Lower lobe of right lung (tissue), 2 donors: ENCODE measurements around the gene PLPPR3. TPM values are rescaled to one million over a fixed set of nuclear protein-coding genes. Genes with fewer than 3 reads are reported as not detected.

Source experiments
- ATAC-seq, 2 donors: fragments of 200-7000 bp; cut with Tn5 transposase; one replicate each; pipeline ENCODE4 v1.9.1; 2020 to 2022; ENCODE audit warnings: mild to moderate bottlenecking in 2 of 2, moderate library complexity in 2 of 2
- DNase-seq: peaks from one replicate; pipeline ENCODE4 v3.0.0-alpha.2; 2020
- H3K27ac ChIP-seq: fragments of 200-600 bp; one replicate; pipeline ENCODE4 v1.8.0; 2022
- H3K27me3 ChIP-seq: fragments of 200-600 bp; one replicate; pipeline ENCODE4 v1.8.0; 2022; ENCODE audit warnings: low read depth
- H3K36me3 ChIP-seq: fragments of 200-600 bp; one replicate; pipeline ENCODE4 v1.8.0; 2022; ENCODE audit warnings: mild to moderate bottlenecking
- H3K4me1 ChIP-seq: fragments of 200-600 bp; one replicate; pipeline ENCODE4 v1.8.0; 2022
- H3K4me3 ChIP-seq: fragments of 200-600 bp; one replicate; pipeline ENCODE4 v1.8.0; 2022; ENCODE audit warnings: mild to moderate bottlenecking
- H3K9me3 ChIP-seq: fragments of 200-600 bp; one replicate; pipeline ENCODE4 v1.8.0; 2022
- intact Hi-C: fragments of 100-400 bp; cut with DNase I; formaldehyde crosslinking; loops from one replicate; pipeline ENCODE4 v1.11.0; 2022
- total RNA-seq: library from RNA; stranded (reverse); fragmentation: NEBNext Ultra II Directional; extraction: Animal tissue kit (Norgen Biotek cat#: 25700); gene quantifications from one replicate; pipeline ENCODE4 v1.2.1, GENCODE V29; 2021
- TF ChIP-seq, protein P1 (sequence below): fragments of 200-600 bp; IDR thresholded peaks from one replicate; pipeline ENCODE4 v1.8.0; 2022; ENCODE audit warnings: antibody characterized with exemption, mild to moderate bottlenecking
- donor health status: DM: no; HTN: yes; CAD: no; lungs with severe emphysema.

PLPPR3 gene
- total RNA-seq, 1 donor from 2014 or later = 2.1 TPM

DNA sequence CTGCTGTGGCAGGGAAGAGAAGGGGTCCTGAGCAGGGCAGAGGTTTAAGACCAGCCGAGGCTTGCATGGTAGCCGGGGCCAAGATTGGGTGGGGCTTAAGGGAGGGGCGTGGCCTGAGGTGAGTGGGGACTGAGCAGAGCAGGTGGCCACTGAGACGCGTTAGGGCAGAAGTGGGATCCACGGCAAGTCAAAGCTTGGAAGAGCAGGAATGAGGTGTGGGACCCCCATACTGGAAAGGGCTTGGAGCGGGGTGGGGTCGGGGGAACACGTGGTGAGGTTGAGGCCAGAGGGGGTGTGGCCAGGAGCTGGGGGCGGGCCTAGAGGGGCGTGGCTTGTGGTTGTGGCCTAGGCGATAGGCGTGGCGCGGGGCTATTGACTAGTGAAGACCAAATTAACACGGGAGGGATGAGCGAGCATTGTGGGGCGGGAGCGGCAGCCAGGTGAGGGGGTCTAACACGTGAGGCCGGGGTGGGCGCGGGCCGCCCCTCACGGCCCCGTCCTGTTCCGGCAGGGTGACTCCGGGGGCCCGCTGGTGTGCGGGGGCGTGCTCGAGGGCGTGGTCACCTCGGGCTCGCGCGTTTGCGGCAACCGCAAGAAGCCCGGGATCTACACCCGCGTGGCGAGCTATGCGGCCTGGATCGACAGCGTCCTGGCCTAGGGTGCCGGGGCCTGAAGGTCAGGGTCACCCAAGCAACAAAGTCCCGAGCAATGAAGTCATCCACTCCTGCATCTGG is 41.0 kb upstream of the PLPPR3 start:
- TF ChIP-seq, protein P1, sequence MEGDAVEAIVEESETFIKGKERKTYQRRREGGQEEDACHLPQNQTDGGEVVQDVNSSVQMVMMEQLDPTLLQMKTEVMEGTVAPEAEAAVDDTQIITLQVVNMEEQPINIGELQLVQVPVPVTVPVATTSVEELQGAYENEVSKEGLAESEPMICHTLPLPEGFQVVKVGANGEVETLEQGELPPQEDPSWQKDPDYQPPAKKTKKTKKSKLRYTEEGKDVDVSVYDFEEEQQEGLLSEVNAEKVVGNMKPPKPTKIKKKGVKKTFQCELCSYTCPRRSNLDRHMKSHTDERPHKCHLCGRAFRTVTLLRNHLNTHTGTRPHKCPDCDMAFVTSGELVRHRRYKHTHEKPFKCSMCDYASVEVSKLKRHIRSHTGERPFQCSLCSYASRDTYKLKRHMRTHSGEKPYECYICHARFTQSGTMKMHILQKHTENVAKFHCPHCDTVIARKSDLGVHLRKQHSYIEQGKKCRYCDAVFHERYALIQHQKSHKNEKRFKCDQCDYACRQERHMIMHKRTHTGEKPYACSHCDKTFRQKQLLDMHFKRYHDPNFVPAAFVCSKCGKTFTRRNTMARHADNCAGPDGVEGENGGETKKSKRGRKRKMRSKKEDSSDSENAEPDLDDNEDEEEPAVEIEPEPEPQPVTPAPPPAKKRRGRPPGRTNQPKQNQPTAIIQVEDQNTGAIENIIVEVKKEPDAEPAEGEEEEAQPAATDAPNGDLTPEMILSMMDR = no peak
- H3K36me3 ChIP-seq = peaks cover 4% of the 10 kb centered on the region
- peaks cover 22% of the 10 kb centered on the region for H3K4me1 ChIP-seq
- peaks cover 9% of the 10 kb centered on the region for H3K27me3 ChIP-seq
- DNase-seq (peak; percentile 86), ATAC-seq (peak; percentile 50 to 56)
- no peaks in the 10 kb centered on the region for H3K9me3 ChIP-seq
- intact Hi-C loops = no loop called here
- peak overlapping the region; percentile 34 for H3K4me3 ChIP-seq
- H3K27ac ChIP-seq = no peak overlapping the region

DNA sequence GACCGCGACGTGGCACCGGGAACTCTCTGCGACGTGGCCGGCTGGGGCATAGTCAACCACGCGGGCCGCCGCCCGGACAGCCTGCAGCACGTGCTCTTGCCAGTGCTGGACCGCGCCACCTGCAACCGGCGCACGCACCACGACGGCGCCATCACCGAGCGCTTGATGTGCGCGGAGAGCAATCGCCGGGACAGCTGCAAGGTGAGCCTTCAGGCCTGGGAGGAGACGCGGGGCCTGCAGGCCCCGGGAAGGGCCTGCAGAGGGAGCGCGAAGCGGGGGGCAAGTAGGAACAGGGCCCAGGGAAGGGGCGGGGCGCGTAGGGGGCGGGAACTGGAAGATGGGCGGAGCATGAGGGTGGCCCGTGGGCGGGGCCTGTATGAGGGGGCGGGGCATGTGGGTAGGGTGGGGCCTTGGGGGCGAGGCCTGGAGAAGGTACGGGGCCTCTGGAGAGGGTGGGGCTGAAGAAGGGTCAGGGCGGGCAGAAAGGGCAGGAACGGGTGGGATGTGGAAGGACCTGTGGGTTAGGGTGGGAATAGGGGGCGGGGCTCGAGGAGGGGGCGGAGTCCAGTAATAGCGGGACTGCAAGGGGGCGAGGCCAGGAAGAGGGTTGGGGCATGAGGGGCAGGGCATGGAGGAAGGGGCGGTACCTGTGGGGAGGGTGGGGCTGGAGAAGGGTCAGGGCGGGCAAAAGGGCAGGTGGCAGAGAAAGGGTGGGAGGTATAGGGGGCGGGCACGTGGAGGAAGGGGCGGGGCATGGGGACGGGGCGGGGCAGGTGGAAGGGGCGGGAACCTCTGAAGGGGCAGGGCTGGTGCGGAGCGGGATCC is 40.2 kb upstream of the PLPPR3 start:
- H3K27me3 ChIP-seq = peaks cover 9% of the 10 kb centered on the region
- TF ChIP-seq, protein P1 = no peak
- intact Hi-C loops = no loop called here
- H3K36me3 ChIP-seq = no peaks in the 10 kb centered on the region
- H3K9me3 ChIP-seq = no peaks in the 10 kb centered on the region
- DNase-seq = peak; percentile 78
- peaks cover 22% of the 10 kb centered on the region for H3K4me1 ChIP-seq
- H3K4me3 ChIP-seq = peak overlapping the region; percentile 21
- ATAC-seq = peak; percentile 63 to 66
- no peak overlapping the region for H3K27ac ChIP-seq

DNA sequence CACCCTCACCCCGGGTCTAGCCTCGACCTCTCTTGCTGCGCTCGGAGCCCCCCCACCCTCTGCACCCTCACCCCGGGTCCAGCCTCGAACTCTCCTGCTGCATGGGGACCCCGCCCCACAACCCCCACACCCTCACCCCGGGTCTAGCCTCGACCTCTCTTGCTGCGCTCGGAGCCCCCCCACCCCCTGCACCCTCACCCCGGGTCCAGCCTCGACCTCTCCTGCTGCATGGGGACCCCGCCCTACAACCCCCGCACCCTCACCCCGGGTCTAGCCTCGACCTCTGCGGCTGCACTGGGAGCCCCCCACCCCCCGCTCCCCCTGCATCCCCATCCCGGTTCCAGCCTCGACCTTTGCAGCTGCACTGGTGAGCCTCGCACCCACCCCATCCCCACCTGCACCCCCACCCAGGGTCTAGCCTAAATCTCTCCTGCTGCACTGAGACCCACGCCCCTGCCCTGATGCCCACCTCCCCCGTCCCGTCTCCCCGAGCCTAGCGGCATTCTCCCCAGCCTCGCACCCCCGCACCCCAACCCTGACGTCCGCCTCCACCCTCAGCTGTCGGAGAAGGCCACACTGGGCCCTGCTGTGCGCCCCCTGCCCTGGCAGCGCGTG is 39.5 kb upstream of the PLPPR3 start:
- peak overlapping the region; percentile 61 for H3K4me3 ChIP-seq
- TF ChIP-seq, protein P1 = no peak
- H3K4me1 ChIP-seq = peaks cover 22% of the 10 kb centered on the region
- H3K27me3 ChIP-seq = peaks cover 9% of the 10 kb centered on the region
- H3K9me3 ChIP-seq = no peaks in the 10 kb centered on the region
- no peaks in the 10 kb centered on the region for H3K36me3 ChIP-seq
- no peak for DNase-seq
- intact Hi-C loops = no loop called here
- ATAC-seq = no peak
- H3K27ac ChIP-seq = no peak overlapping the region

DNA sequence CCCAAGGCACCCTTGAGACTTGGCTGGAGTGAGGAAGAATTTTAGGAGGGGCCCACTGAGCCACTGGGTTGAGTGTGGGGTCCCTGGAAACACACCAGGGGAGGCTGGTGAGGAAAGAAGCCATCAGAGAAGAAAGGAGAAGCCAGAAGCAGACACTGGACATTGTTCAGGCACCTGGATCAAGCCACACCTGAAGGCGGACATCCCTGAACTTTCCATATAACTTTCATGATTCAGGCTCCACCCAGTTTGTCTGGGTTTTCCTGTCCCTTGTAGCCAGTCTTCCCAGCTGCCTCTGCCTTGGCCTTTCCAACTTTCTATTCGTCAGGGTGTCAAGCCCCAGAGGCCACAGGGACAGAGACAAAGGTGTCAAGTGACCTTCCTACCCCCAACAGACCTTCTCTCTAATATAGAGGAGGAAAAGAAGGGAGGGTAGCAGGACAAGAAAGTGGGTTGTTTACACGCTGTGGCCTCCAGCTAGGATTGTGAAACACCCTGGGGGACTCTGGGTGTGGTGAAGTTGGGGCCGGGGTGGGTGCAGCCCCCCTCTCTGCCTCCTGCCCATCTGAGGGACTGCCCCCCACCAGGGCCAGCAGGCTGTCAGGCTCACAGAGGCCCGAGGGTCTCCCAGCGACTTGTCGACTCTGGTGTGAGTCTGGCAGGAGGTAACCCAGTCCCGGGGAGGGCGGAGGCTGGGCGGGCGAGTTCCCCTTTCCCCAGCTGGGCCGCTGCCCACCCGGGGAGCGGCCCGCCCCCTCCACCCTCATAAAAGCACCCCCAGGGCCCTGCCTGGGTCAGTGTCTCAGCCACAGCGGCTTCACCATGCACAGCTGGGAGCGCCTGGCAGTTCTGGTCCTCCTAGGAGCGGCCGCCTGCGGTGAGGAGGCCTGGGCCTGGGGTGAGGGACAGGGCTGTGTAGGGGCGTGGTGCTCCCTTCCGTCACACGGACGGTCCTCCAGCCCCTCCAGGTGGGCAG is 37.4 kb upstream of the PLPPR3 start, which contains the start of gene CFD:
CFD (plus strand) TSS at position 797 of the 976 bp plus-strand sequence; CDS start at position 823, 26 bp downstream.
- H3K4me3 ChIP-seq = peak within 1 kb of the TSS; percentile 61
- no peaks in the 10 kb centered on the region for H3K36me3 ChIP-seq
- H3K9me3 ChIP-seq = no peaks in the 10 kb centered on the region
- H3K27me3 ChIP-seq = peaks cover 9% of the 10 kb centered on the region
- ATAC-seq = peak; percentile 9 to 53
- H3K27ac ChIP-seq = peak within 1 kb of the TSS; percentile 71
- peak; percentile 82 for DNase-seq
- H3K4me1 ChIP-seq = peaks cover 21% of the 10 kb centered on the region
- TF ChIP-seq, protein P1 = no peak
- intact Hi-C loops = no loop called here
